GM19240 (cell line): Measurements from ENCODE around the gene GTF2H2.
"Not testable (repeated sequence)": the region's sequence is repeated elsewhere in the genome, so short reads cannot be mapped to it uniquely, and the experiment has no call there.

ENCODE experiments used
- DNase-seq: peaks from one replicate; pipeline ENCODE4 v3.0.0; 2011; ENCODE audit warnings: low spot score; ENCODE audit not compliant: insufficient read length

GTF2H2 gene

DNA sequence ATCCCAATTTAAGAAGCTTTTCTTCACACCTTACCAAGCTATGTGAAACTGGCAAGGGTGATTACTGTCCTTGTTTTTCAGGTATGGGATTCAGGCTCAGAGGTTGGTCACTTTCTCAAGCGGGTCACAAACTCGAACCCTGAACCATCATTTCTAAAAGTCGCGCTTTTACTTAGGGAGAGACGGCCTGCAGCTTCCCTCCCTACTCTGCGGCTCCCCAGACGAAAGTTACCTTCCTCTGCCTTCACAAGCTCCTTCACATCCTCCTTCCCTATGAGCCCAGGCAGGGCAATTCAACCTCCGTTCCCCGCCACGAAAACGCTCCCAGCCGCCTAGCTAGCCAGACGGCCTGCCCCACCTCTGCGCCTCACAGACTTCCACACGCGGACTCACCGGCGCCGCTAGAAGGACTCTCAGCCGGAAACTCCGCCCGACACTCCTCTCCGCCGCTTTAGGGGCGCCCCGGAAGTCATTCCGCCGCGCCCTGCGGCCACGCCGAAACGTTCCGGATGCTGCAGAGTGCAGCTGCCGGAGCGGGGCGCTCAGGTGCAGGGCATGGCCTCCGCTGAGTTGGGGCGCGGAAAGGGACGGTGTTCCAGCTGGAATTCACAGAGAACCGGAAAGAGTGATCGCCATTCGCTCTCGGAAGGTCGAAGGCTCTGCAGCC, at the start of gene GTF2H2:
TSS of gene GTF2H2 (minus strand) at position 415 of the 667 bp plus-strand sequence. CDS start 4,913 bp downstream, outside the sequence.
- not testable (repeated sequence) for DNase-seq

GRCh38 chr5:71109730-71110275, 42.3 kb upstream of the GTF2H2 start:
- not testable (repeated sequence) for DNase-seq

DNA sequence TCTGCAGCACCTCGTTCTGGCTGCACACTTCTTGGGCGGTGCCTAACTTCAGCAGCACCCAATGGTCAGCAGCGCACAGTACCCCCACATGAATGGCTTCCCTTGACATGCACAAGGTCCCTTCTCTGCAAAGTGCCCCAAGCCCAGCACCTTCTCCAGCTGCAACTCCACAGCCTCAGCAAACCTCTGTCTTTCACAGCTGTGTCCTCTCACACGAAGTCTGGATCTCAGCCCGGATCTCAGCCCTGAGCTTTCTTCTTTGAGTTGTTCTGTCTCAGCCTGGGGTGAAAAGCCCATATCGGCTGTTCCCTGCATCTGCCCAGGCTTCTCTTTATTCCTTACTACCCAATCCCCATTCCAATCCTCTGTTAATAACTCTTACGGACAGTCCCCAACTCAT, 32.5 kb upstream of the GTF2H2 start:
- DNase-seq, result not testable (repeated sequence)

- not testable (repeated sequence) for DNase-seq
These were observed 30.4 kb upstream of the GTF2H2 start for GRCh38 chr5:71097930-71098203.

- not testable (repeated sequence) for DNase-seq
These were observed 29.9 kb upstream of the GTF2H2 start for GRCh38 chr5:71097173-71097929.

DNA sequence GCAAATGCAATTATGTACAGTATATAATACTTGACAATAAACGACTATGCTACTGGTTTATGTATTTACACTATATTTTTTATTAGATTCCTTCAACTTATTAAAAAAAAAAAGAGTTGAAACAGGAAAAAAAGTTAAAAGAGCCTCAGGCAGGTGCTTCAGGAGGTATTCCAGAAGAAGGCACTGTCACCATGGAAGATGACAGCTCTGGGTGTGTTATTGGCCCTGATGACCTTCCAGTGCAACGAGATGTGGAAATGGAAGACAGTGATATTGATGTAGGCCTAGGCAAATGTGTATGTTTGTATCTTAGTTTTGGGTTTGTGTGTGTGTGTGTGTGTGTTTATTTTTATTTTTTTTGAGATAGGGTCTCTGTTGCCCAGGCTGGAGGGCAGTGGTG, 22.3 kb upstream of the GTF2H2 start:
- not testable (repeated sequence) for DNase-seq

- DNase-seq, result not testable (repeated sequence)
These were observed 21.3 kb upstream of the GTF2H2 start for GRCh38 chr5:71088754-71089153.

GRCh38 chr5:71086145-71086544, 18.7 kb upstream of the GTF2H2 start:
- not testable (repeated sequence) for DNase-seq

GRCh38 chr5:71084280-71085063, 17.0 kb upstream of the GTF2H2 start:
- DNase-seq, result not testable (repeated sequence)

DNA sequence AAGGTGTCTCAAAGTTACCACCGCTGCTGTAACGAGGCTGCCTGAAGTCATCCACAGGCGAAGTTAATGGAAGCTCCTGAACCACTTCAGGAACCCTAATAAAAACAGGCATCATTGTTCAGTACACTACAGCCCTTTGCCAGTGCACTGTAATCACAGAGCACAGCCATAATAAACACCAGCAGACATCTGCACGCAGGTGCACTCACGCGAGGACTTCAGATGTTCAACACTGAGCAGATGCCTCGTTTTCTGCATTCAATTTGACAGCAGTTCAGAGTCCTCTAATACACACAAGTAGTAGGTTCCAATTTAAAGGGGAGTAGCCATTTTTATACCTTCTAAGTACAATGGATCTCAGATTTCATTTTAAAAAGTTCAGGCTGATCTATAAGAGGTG, 15.4 kb upstream of the GTF2H2 start:
- not testable (repeated sequence) for DNase-seq

- DNase-seq, result not testable (repeated sequence)
These were observed 14.9 kb upstream of the GTF2H2 start for GRCh38 chr5:71082340-71082739.

DNA sequence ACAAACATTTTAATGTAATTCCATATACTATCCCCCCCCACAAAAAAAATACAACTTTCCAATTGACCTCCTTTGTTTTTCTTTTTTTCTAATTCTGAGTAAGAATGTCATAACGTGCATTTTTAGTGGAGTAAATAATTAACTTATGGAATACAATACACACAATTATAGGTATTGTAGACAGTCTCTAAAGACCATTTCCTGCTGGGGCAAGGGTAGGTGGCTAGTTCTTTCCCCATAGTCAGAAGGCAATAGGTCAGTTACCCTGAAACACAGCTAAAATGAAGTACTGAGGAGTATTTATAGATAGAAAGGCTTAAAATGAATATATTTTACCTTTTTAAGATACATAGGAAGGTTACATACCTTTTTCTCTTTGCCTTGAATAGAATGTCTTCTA, 6.2 kb downstream of the GTF2H2 start:
- not testable (repeated sequence) for DNase-seq

DNA sequence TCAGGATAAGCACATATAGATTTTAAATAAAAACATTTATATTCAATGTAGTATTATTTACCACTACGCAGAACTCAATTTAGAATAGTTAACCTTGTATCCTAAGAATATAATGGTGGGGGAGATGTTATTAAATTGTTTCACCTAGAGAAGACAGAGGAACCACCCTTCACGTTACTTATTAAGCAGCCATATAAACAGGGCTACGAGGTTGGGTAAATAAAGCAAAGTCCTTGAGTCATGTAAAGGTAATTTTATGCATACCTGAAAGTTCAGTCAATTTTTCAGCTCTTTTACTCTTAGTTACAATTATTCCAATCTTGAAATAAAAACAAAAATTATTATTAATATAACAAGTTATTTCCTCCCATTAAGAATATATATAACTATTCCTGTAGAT, 8.1 kb downstream of the GTF2H2 start:
- not testable (repeated sequence) for DNase-seq

DNA sequence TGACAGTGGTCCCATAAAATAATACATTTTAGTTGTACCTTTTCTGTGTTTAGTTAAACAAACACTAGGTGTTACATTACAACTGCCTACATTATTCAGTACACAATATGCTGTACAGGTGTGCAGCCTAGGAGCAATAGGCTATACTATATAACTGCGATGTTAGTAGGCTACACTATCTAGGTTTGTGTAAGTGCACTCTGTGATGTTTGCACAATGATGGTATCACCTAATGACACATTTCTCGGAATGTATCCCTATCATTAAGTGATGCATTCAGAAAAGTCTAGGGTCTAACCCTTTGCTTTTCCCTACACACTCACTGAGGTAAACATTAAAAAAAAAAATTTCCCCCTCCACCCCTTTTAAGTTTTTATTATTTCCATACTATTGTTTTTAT, 22.7 kb downstream of the GTF2H2 start:
- DNase-seq, result not testable (repeated sequence)

DNA sequence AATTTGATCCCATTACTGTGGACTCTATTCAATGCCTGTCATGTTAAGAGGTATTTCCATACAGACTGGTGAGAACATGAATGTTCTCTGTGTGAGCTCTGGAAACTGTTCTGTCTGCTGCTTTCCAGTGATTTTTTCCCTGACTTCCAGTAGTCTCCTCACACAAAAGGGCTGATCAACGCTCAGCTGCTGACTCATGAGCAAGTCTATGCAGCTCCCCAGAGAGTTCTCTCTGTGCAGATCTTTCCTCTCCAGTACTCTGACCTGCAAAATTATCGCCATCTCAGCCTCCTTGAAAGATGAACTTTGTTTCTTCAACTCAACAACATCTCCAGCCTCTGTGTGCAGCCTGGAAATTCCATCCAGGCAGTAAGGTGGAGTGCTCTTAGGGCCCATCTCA, 23.3 kb downstream of the GTF2H2 start:
- DNase-seq, result not testable (repeated sequence)

DNA sequence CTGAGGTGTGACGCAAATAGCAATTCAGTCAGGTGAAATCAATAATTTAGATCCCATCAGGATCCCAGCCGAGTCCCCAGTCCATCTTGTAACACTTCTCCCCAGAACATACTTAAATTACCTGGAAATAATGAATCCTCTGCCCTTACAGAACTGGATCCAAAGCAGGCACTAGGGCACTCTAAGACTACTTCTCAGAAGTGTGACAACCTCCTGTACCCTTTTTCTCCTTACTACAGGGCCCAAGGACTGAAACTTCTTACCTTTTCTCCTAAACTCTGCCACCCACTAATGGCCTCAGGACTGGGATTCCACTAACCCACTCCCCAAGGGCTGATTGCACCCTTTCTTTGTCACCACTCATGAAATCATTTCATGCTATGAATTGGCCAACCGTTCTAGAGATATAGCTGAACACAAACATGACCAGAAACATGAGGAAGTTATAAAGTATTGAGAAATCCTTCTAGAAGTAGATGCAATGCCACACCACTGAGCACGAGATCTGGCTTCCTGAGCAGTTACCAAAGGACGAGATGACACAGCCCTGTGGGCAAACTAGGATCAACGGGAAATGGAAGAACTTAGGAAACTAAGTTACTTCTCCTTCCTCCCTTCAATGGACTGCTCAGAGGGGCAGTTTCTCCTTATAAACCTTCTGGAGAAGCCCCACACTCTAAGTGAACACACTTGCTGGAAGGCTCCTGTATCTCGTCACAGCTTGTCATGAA, 36.3 kb downstream of the GTF2H2 start:
- DNase-seq, result not testable (repeated sequence)

GRCh38 chr5:71025289-71025953, 42.1 kb downstream of the GTF2H2 start, which contains the start of gene NAIP:
Gene NAIP, minus strand, starts transcription at chr5:71025339. Its CDS starts 12,424 bp downstream, at chr5:71012915.
- not testable (repeated sequence) for DNase-seq

DNA sequence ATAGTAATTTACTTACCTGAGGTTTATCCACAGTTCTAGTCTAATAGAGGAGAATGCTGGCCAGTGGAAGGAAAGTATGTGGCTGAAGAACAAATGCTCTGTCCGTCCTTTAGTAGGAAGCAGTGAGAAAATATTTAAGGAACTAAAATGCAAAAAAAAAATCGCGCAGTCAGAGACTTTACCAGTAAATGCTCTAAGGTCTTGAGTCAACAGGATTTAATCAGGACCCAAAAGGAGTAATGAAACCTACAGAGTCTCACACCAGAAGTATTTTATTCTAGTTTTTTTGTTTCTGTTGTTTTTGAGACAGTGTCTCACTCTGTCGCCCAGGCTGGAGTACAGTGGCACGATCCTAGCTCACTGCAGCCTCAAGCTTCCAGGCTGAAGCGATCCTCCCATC, 46.8 kb downstream of the GTF2H2 start:
- DNase-seq, result not testable (repeated sequence)

- not testable (repeated sequence) for DNase-seq
These were observed 49.0 kb downstream of the GTF2H2 start for GRCh38 chr5:71018376-71019005.

DNA sequence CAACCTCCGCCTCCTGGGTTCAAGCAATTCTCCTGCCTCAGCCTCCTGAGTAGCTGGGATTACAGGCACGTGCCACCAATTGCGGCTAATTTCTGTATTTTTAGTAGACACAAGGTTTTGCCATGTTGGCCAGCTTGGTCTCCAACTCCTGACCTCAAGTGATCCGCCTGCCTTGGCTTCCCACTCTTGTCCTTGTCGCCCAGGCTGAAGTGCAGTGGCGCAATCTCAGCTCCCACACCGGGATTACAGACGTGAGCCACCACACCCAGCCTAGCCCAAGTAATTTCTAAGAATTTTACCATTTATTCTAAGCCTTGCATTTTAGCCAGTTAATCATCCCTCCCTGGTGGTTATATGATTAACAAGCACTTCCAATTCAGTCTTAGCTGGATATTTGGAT, 53.3 kb downstream of the GTF2H2 start:
- DNase-seq, result no peak
